Spleen (tissue), 7 donors: ENCODE results near the gene RHCE.
"Not testable (repeated sequence)": the region's sequence is repeated elsewhere in the genome, so short reads cannot be mapped to it uniquely, and the experiment has no call there.

Experiments
- POLR2A ChIP-seq, 3 donors: fragments of 450-650 bp; IDR thresholded peaks; one replicate each; pipeline ENCODE4 v1.5.1; 2017; ENCODE audit warnings: antibody characterized with exemption in 3 of 3, mild to moderate bottlenecking in 1 of 3
- TF ChIP-seq, protein P1 (sequence below), 11 experiments: fragments of 200-600 bp in 7 of 11; fragments of 450-650 bp in 4 of 11; sonication (generic) in 4 of 11; IDR thresholded peaks in 8 of 11; conservative IDR thresholded peaks in 3 of 11; 1 replicate in 7 of 11; 2 replicates in 4 of 11; pipeline versions ENCODE4 v1.4.0 to v1.8.0; 2016 to 2021; ENCODE audit warnings: antibody characterized with exemption in 11 of 11, inconsistent platforms in 4 of 11, mild to moderate bottlenecking in 1 of 11
- donor health status: DM: no; HTN: no; CAD: no; lungs with moderate emphysema.
- donor health status: DM: no; HTN: no; CAD: no.
- donor health status: DM: no; HTN: no; CAD: no.

GRCh38 chr1:25328791-25329185, 91.8 kb downstream of the RHCE start:
- TF ChIP-seq, protein P1, sequence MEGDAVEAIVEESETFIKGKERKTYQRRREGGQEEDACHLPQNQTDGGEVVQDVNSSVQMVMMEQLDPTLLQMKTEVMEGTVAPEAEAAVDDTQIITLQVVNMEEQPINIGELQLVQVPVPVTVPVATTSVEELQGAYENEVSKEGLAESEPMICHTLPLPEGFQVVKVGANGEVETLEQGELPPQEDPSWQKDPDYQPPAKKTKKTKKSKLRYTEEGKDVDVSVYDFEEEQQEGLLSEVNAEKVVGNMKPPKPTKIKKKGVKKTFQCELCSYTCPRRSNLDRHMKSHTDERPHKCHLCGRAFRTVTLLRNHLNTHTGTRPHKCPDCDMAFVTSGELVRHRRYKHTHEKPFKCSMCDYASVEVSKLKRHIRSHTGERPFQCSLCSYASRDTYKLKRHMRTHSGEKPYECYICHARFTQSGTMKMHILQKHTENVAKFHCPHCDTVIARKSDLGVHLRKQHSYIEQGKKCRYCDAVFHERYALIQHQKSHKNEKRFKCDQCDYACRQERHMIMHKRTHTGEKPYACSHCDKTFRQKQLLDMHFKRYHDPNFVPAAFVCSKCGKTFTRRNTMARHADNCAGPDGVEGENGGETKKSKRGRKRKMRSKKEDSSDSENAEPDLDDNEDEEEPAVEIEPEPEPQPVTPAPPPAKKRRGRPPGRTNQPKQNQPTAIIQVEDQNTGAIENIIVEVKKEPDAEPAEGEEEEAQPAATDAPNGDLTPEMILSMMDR (IDR thresholded peaks at IDR 0.05 in 8 of 11, conservative IDR thresholded peaks at IDR 0.05 in 3 of 11): not testable (repeated sequence)
- not testable (repeated sequence) for TF ChIP-seq POLR2A (IDR thresholded peaks at IDR 0.05)
